ENCODE results near the gene NCLN.

Gene NCLN

GRCh38 chr19:3257071-3257470 is 71.3 kb downstream of the NCLN start:
- TF ChIP-seq, protein P1, sequence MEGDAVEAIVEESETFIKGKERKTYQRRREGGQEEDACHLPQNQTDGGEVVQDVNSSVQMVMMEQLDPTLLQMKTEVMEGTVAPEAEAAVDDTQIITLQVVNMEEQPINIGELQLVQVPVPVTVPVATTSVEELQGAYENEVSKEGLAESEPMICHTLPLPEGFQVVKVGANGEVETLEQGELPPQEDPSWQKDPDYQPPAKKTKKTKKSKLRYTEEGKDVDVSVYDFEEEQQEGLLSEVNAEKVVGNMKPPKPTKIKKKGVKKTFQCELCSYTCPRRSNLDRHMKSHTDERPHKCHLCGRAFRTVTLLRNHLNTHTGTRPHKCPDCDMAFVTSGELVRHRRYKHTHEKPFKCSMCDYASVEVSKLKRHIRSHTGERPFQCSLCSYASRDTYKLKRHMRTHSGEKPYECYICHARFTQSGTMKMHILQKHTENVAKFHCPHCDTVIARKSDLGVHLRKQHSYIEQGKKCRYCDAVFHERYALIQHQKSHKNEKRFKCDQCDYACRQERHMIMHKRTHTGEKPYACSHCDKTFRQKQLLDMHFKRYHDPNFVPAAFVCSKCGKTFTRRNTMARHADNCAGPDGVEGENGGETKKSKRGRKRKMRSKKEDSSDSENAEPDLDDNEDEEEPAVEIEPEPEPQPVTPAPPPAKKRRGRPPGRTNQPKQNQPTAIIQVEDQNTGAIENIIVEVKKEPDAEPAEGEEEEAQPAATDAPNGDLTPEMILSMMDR (IDR thresholded peaks at IDR 0.05; ENCODE audit: low read depth, low read length), result no peak
- no peak overlapping the region for H3K4me3 ChIP-seq (ENCODE audit: low read depth, low read length)
